K562 treated with DMSO at 1 percent for 24 hours (cell line): Measurements from ENCODE around the gene NPC1L1. TPM values are rescaled to one million over a fixed set of nuclear protein-coding genes. Genes with fewer than 3 reads are reported as not detected.

Experiments
- total RNA-seq: library from RNA; unstranded; fragments of 300-600 nt; gene quantifications from 2 replicates; pipeline ENCODE4 v1.2.3, GENCODE V29; 2022; ENCODE audit warnings: low read depth; ENCODE audit not compliant: insufficient read depth

The NPC1L1 gene, protein sequence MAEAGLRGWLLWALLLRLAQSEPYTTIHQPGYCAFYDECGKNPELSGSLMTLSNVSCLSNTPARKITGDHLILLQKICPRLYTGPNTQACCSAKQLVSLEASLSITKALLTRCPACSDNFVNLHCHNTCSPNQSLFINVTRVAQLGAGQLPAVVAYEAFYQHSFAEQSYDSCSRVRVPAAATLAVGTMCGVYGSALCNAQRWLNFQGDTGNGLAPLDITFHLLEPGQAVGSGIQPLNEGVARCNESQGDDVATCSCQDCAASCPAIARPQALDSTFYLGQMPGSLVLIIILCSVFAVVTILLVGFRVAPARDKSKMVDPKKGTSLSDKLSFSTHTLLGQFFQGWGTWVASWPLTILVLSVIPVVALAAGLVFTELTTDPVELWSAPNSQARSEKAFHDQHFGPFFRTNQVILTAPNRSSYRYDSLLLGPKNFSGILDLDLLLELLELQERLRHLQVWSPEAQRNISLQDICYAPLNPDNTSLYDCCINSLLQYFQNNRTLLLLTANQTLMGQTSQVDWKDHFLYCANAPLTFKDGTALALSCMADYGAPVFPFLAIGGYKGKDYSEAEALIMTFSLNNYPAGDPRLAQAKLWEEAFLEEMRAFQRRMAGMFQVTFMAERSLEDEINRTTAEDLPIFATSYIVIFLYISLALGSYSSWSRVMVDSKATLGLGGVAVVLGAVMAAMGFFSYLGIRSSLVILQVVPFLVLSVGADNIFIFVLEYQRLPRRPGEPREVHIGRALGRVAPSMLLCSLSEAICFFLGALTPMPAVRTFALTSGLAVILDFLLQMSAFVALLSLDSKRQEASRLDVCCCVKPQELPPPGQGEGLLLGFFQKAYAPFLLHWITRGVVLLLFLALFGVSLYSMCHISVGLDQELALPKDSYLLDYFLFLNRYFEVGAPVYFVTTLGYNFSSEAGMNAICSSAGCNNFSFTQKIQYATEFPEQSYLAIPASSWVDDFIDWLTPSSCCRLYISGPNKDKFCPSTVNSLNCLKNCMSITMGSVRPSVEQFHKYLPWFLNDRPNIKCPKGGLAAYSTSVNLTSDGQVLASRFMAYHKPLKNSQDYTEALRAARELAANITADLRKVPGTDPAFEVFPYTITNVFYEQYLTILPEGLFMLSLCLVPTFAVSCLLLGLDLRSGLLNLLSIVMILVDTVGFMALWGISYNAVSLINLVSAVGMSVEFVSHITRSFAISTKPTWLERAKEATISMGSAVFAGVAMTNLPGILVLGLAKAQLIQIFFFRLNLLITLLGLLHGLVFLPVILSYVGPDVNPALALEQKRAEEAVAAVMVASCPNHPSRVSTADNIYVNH (N-terminal part only)
- total RNA-seq: 0.13 and 0.20 TPM in 2 replicates

DNA sequence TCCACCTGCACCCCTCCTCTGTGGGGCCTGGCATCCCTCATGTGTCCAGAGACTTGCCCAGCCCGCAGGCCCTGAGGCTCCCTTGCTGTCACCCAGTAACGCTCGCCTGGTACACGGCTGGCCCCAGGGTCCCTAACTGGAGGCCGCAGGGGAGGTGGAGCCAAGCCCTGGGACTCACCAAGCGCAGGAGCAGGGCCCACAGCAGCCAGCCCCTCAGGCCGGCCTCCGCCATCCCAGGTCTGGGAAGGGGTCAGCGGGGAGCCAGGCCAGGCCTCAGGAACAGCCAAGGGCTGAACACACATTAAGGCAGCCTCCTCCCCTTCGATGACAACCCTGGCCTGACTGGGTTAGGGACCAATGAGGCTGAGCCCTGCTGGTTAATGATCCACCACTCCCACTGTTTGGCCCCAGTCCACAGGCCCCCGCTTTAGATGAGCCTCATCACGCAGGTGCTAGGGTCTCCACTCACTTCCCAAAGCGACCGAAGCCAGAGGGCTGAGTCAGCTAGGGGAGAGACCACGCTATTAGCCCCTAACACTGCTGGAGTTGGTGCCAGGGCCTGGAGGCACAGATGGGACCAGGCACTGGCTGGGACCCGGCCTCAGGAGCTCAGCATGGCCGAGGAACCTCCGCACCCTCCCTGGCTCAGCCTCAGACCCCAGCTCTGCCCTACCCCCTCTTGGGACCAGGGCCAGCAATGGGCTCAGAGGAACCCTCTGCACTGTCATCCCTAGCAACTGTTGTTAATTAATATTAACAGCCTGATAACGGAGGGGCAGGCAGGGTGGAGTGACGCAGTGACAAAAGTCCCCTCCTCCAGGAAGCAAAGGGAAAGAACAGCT is at the start of gene NPC1L1:
NPC1L1 (minus strand) TSS at position 303 of the 842 bp plus-strand sequence; CDS start at position 232, 71 bp downstream.

DNA sequence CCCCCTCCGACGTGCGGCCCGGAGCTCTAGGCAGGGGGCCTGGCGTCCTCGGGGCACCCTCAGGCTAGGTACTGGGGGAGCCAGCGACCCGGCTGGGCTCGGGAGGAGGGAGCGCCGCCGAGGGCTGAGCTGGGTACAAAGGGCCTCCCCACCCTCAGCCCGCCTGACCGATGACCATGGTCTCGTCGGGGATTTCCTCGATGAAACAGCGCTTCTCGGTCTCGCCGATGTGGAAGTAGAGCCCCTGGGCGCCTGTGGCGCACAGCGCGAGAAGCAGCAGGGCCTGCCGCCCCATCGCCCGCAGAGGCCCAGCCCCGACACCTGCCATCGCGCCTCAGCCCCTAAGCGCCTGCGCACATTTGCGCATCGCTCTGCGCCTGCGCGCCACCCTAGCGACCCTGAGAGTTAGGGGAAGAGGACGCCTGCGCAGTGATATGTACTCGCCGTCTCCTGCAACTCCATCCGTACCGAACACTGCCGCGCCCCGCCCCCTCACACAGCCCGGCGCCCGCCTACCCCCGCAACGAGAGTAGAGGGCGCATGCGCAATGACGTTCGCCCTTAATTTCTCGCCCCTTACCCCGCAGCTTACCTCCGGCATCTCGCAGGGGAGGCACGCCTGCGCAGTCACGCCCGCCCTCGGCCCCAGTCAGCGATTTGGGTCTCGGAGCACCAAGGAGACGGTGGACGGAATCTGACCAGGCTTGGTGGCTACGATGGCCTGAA is 40.9 kb upstream of the NPC1L1 start, which contains the start of gene TMED4:
TMED4 (minus strand) TSS at position 353 of the 725 bp plus-strand sequence; CDS start at position 328, 25 bp downstream.

DNA sequence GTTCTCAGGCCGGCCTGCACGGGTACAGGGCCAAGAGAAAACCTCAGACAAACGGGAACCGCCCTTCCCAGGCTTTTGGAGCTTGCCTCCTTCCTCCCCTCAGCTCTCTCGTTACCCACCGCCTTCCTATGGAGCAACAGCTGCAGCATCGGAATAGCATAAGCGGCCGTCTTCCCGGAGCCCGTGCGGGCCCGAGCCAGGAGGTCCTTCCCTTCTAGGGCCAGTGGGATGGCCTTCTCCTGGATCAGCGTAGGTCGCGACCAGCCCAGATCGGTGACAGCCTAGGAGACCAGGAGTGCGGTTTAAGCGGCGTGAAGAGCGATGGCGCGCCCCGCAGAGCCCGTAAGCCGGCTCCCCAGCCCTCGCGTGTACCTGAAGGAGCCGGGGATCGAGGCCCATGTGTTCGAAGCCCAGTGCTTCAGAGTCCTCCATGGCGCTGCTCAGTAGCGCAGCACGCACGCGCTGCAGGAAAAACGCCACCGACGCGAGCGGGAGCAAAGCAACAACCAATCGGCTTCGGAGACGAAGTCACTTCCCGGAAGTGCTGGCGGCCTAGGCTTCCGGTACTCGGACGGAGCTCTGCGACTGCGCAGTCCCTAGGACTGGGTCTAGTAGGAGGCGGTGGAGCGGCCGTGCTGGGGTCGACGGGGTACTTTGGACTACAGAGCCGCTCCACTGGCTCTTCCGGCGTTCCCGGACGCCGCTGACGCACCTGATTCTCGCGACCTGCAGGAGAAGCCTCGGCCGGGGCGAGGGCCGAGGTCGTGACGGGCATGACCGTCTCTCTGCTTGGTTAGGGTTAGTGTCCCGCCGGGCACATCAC is 32.5 kb upstream of the NPC1L1 start, which contains the start of gene DDX56:
DDX56 (minus strand) TSS at position 445 of the 823 bp plus-strand sequence; CDS start at position 432, 13 bp downstream.

DNA sequence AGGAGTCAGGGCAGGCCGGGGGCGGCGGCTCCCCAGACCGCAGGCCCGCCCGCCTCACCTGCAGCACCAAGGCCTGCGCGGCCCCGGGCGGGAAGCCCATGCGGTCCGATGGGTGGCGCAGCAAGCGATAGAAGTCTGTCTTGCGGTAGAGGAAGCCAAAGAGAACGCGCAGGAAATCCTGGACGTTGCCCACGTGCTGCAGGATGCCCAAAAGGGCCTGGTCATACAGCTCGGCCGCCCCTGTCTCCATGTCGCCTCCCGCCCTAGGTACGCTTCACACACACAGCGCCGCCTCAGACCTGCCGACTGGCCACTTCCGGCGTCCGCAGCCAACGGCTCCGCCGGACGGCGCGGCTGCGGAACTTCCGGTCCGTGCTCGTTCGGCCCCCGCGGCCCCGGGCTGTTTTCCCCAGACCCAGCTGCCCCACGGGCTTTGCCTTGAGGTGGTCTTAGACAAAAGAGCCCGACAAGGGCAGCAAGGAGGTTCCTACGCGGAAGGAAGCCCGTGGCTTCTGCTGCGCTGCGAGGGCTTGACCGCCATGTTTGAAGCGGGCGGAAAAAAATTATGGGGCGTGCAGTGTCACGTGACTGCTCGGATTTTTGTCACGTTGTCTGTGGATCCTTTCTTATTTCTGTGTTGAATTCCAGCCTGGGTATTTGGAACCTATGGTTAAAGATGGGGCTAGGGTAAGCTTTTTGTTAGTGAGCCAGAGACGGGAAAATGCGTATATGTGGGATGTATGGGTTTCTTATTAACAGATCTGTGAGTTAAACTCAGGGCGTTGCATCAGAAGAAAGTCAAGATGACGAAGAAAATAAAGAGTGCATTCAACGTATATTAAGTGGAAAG is 50.6 kb downstream of the NPC1L1 start, which contains the start of gene NUDCD3:
NUDCD3 (minus strand) TSS at position 308 of the 850 bp plus-strand sequence; CDS start at position 250, 58 bp downstream.

Other genes starting within 250 kb of the NPC1L1 start
- gene CAMK2B, start 215.7 kb downstream of the NPC1L1 start, total RNA-seq: not detected in 2 replicates
- 23.5 and 29.3 TPM in 2 replicates for gene NUDCD3, start 50.7 kb downstream of the NPC1L1 start, total RNA-seq
- gene DDX56, start 32.6 kb upstream of the NPC1L1 start, total RNA-seq: 66.1 and 70.8 TPM in 2 replicates
- 62.9 and 64.5 TPM in 2 replicates for gene TMED4, start 40.9 kb upstream of the NPC1L1 start, total RNA-seq
- 85.2 and 89.7 TPM in 2 replicates for gene OGDH, start 65.3 kb upstream of the NPC1L1 start, total RNA-seq
- gene ZMIZ2, start 207.5 kb upstream of the NPC1L1 start, total RNA-seq: 20.5 and 27.2 TPM in 2 replicates